Right lobe of liver (tissue), 6 donors: ENCODE measurements around the gene DTL. TPM values are rescaled to one million over a fixed set of nuclear protein-coding genes. Genes with fewer than 3 reads are reported as not detected.

Experiments
- ATAC-seq, 4 donors: fragments of 200-7000 bp; cut with Tn5 transposase; one replicate each; pipeline ENCODE4 v1.9.1; 2020; ENCODE audit warnings: mild to moderate bottlenecking in 4 of 4, moderate library complexity in 4 of 4
- DNase-seq, 3 donors: peaks; one replicate each; pipeline ENCODE4 v3.0.0-alpha.2; 2020
- H3K27ac ChIP-seq, 3 donors: fragments of 200-600 bp; one replicate each; pipeline ENCODE4 v1.8.0; 2022
- H3K27me3 ChIP-seq, 2 donors: fragments of 200-600 bp; one replicate each; pipeline ENCODE4 v1.8.0; 2022
- H3K36me3 ChIP-seq, 4 donors: fragments of 200-600 bp; sonication (generic) in 1 of 4; one replicate each; pipeline versions ENCODE4 v1.5.1 to v1.8.0; 2017 to 2022; ENCODE audit warnings: control low read depth in 1 of 4
- H3K4me1 ChIP-seq, 4 donors: fragments of 200-600 bp; sonication (generic) in 1 of 4; one replicate each; pipeline versions ENCODE4 v1.5.1 to v1.8.0; 2017 to 2022; ENCODE audit warnings: control low read depth in 1 of 4
- H3K4me3 ChIP-seq, 3 donors: fragments of 200-600 bp; one replicate each; pipeline ENCODE4 v1.8.0; 2022
- H3K9me3 ChIP-seq, 4 donors: fragments of 200-600 bp; sonication (generic) in 1 of 4; one replicate each; pipeline versions ENCODE4 v1.5.1 to v1.8.0; 2017 to 2022; ENCODE audit warnings: control low read depth in 1 of 4
- CTCF ChIP-seq, 4 donors: fragments of 200-600 bp in 3 of 4; fragments of 450-650 bp in 1 of 4; IDR thresholded peaks; one replicate each; pipeline versions ENCODE4 v1.5.1 to v1.8.0; 2016 to 2022; ENCODE audit warnings: antibody characterized with exemption in 4 of 4, mild to moderate bottlenecking in 2 of 4
- POLR2A ChIP-seq: fragments of 450-650 bp; IDR thresholded peaks from one replicate; pipeline ENCODE4 v1.6.1; 2017; ENCODE audit warnings: antibody characterized with exemption, mild to moderate bottlenecking
- WGBS: methylation state at CpG from one replicate; pipeline ENCODE4 v1.1.6; 2018; ENCODE audit warnings: low coverage, low lambda C conversion rate; ENCODE audit not compliant: insufficient coverage; ENCODE audit errors: missing lambda C conversion rate; 5-methylcytosine and 5-hydroxymethylcytosine counted together
- intact Hi-C, 2 donors: fragments of 100-400 bp; cut with DNase I; formaldehyde crosslinking; loops; one replicate each; pipeline versions ENCODE4 v1.11.2 to v1.14.1; 2022
- total RNA-seq, 6 experiments: library from RNA; depleted of rRNA in 2 of 6; stranded (reverse); fragments of >200 nt in 2 of 6; fragmentation: NEBNext Ultra II Directional in 3 of 6; extraction: Animal tissue kit (Norgen Biotek cat#: 25700) in 3 of 6; gene quantifications; one replicate each; pipeline versions ENCODE4 v1.1.0 to v1.2.4, GENCODE V29; 2016 to 2023
- donor health status: DM: no; HTN: yes; CAD: no.
- donor health status: DM: no; HTN: no; CAD: no.
- donor health status: DM: no; HTN: no; CAD: no.
- donor health status: DM: no; HTN: yes; CAD: no.
- donor health status: DM: no; HTN: yes; CAD: no.

DTL gene
- total RNA-seq, 6 experiments from 2014 or later, result 0.07 to 12.2 (median 0.94) TPM

- intact Hi-C loops, result no loop called here
- ATAC-seq (no peak), DNase-seq (no peak)
- no peak for TF ChIP-seq CTCF (IDR thresholded peaks at IDR 0.05)
- TF ChIP-seq POLR2A, result no peak
- Histone ChIP-seq H3K4me1 (no peaks in the 10 kb centered on the region), H3K9me3 (no peaks in the 10 kb centered on the region), H3K27ac (no peak overlapping the region), H3K4me3 (no peak overlapping the region), H3K36me3 (peaks cover 0 to 10% (median 0%) of the 10 kb centered on the region in 4 donors), H3K27me3 (no peaks in the 10 kb centered on the region)
- WGBS, result 91% methylated on average over 3 of the region's 3 CpGs
These were observed 33.0 kb upstream of the DTL start for GRCh38 chr1:212002536-212002935.

- H3K4me3 ChIP-seq, result no peak overlapping the region
- H3K9me3 ChIP-seq, result no peaks in the 10 kb centered on the region
- DNase-seq (no peak), ATAC-seq (no peak)
- H3K36me3 ChIP-seq, result peaks cover 0 to 10% (median 0%) of the 10 kb centered on the region in 4 donors
- TF ChIP-seq CTCF (IDR thresholded peaks at IDR 0.05) (no peak), POLR2A (no peak)
- no peak overlapping the region for H3K27ac ChIP-seq
- intact Hi-C loops, result no loop called here
- no peaks in the 10 kb centered on the region for H3K4me1 ChIP-seq
- WGBS, result 84% methylated on average over 7 of the region's 7 CpGs
- H3K27me3 ChIP-seq, result no peaks in the 10 kb centered on the region
These were observed 30.5 kb upstream of the DTL start for GRCh38 chr1:212004895-212005608.

GRCh38 chr1:212007178-212007577 is 28.4 kb upstream of the DTL start:
- Histone ChIP-seq H3K4me3 (no peak overlapping the region), H3K27me3 (no peaks in the 10 kb centered on the region), H3K4me1 (peaks cover 0 to 4% (median 0%) of the 10 kb centered on the region in 4 donors), H3K27ac (no peak overlapping the region), H3K9me3 (no peaks in the 10 kb centered on the region), H3K36me3 (peaks cover 0 to 10% (median 0%) of the 10 kb centered on the region in 4 donors)
- DNase-seq (no peak), ATAC-seq (no peak)
- WGBS, result 97% methylated on average over 4 of the region's 4 CpGs
- no peak for TF ChIP-seq POLR2A
- TF ChIP-seq CTCF (IDR thresholded peaks at IDR 0.05), result no peak
- intact Hi-C loops, result no loop called here

GRCh38 chr1:212007886-212008285 is 27.7 kb upstream of the DTL start:
- DNase-seq (no peak), ATAC-seq (no peak)
- Histone ChIP-seq H3K4me1 (peaks cover 0 to 10% (median 3%) of the 10 kb centered on the region in 4 donors), H3K4me3 (no peak overlapping the region), H3K9me3 (no peaks in the 10 kb centered on the region), H3K36me3 (peaks cover 0 to 10% (median 0%) of the 10 kb centered on the region in 4 donors), H3K27ac (no peak overlapping the region), H3K27me3 (no peaks in the 10 kb centered on the region)
- intact Hi-C loops, result no loop called here
- WGBS, result 98% methylated on average over 5 of the region's 9 CpGs
- TF ChIP-seq CTCF (IDR thresholded peaks at IDR 0.05) (no peak), POLR2A (no peak)
